ENCODE results near the gene NXF2B. TPM values are rescaled to one million over a fixed set of nuclear protein-coding genes. Genes with fewer than 3 reads are reported as not detected.

Gene NXF2B
- total RNA-seq, 1 donor from 2014 or later = not detected

DNA sequence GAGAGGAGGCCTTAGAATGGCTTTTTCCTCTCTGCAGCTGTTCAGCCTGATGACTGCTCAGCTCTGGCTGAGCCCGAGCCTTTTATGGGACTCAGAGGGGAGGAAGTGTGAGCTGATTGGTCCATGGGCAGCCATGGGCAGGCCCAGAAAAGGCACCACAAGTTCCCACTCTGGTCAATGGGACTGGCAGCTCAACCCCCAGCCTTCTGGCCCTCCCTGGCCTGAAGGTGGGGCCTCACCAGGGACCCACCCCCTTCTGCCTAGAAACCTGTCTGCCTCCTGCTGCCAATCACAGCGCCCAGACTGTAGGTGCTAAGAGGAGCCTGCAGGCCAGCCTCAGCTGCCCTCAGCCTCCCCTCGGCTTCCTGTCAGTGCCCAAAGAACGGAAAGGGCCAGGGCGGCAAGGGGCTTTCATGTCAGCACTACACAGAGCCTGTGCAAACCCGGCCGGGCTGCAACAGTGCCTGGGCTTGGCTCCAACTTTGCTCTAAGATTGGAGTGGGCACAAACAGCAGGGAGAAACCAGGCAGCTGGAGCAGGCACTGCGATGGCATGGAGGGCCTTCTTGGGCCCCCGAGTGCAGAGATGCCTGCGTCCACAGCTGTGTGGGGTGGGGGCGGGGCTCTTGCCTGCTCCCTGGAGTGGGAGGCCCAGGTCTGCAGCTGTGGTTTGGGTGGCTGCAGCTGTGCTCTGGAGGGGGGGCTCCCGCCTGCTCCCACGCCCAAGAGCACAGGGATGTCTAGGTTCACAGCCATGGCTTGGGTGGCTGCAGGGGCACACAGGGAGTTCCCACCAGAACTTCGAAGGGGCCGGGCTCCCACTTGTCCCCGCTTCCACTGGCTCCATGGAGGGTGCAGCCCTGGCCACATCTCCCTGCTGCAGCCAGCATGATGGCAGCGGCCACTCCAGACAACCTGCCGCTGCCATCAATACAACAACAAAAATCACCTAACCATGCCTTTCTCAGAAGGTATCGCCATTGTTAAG lies 100.2 kb downstream of the NXF2B start:
- Histone ChIP-seq H3K4me3 (ENCODE audit: low read depth, low read length) (no peak overlapping the region), H3K36me3 (ENCODE audit: control insufficient read depth, insufficient read depth, low read length) (no peaks in the 10 kb centered on the region), H3K27me3 (ENCODE audit: control insufficient read depth, insufficient read depth, low read length) (no peaks in the 10 kb centered on the region)
- TF ChIP-seq, protein P1, sequence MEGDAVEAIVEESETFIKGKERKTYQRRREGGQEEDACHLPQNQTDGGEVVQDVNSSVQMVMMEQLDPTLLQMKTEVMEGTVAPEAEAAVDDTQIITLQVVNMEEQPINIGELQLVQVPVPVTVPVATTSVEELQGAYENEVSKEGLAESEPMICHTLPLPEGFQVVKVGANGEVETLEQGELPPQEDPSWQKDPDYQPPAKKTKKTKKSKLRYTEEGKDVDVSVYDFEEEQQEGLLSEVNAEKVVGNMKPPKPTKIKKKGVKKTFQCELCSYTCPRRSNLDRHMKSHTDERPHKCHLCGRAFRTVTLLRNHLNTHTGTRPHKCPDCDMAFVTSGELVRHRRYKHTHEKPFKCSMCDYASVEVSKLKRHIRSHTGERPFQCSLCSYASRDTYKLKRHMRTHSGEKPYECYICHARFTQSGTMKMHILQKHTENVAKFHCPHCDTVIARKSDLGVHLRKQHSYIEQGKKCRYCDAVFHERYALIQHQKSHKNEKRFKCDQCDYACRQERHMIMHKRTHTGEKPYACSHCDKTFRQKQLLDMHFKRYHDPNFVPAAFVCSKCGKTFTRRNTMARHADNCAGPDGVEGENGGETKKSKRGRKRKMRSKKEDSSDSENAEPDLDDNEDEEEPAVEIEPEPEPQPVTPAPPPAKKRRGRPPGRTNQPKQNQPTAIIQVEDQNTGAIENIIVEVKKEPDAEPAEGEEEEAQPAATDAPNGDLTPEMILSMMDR (IDR thresholded peaks at IDR 0.05; ENCODE audit: insufficient read depth, low read length, severe bottlenecking) = no peak
- DNase-seq (ENCODE audit: low read depth) (no peak), FAIRE-seq (no peak)

DNA sequence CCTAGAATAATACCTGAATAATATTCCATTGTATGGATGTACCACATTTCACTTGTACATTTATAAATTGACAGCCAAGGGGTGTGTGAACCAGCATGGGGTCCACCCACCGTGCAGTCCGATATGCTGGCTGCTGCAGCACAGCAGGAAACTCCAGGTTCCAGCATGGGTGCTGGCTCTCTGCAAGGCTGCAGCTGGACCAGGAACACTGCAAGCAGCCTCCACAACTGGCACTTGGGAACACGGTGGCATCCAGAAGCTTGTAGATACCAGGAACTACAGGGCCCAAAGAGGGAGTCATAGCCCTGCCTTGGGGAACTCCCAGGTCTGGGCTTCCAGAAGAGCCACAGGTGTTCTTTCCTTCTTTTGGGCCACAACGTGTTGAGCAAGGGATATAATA lies 101.6 kb downstream of the NXF2B start:
- Histone ChIP-seq H3K36me3 (ENCODE audit: control insufficient read depth, insufficient read depth, low read length) (no peaks in the 10 kb centered on the region), H3K4me3 (ENCODE audit: low read depth, low read length) (no peak overlapping the region), H3K27me3 (ENCODE audit: control insufficient read depth, insufficient read depth, low read length) (no peaks in the 10 kb centered on the region)
- FAIRE-seq = no peak
- TF ChIP-seq, protein P1 (IDR thresholded peaks at IDR 0.05; ENCODE audit: insufficient read depth, low read length, severe bottlenecking) = no peak
- no peak for DNase-seq (ENCODE audit: low read depth)

Other genes with a start within 250 kb of the NXF2B start
- gene TCP11X1, start 224.7 kb downstream of the NXF2B start, total RNA-seq = not detected in 2 replicates
- gene NXF2, start 192.8 kb downstream of the NXF2B start, total RNA-seq = not detected in 2 replicates
- gene TCP11X2, start 31.8 kb upstream of the NXF2B start, total RNA-seq = not detected in 2 replicates
- gene TMSB15A, start 76.7 kb upstream of the NXF2B start, total RNA-seq = not detected in 2 replicates
- gene ARMCX5, start 159.5 kb upstream of the NXF2B start, total RNA-seq = 17.4 and 20.2 TPM in 2 replicates
- gene GPRASP1, start 211.5 kb upstream of the NXF2B start, total RNA-seq = 0.53 and 1.2 TPM in 2 replicates